ENCODE measurements around the gene PRR30.
A peak's percentile ranks its signal among the peaks of the same experiment; 100 is the strongest.
"Not testable (repeated sequence)": the region's sequence is repeated elsewhere in the genome, so short reads cannot be mapped to it uniquely, and the experiment has no call there.

The PRR30 gene

DNA sequence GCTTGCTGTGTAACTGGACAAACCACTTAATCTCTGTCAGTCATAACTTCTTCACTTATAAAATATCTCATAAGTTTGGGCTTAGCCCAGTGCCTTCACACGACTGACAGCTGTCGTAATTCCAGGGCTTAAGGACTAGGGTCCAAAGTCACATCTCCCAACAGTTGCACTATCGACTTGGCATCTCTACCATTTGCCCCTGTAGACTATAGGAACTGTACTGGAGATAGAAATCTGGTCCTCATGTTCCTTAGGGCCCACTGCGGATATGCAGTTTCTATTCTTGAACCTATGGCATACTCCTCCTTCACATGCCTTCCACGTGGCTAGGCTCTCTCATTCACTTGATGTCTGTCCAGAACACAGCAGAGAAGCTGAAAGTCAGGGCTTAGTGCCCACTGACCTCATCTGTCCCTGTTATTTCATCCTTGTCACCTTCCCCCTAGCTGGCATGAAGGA lies 12.9 kb downstream of the PRR30 start:
- Histone ChIP-seq H3K4me3 (no peak overlapping the region), H3K9me3 (ENCODE audit: low read depth, low read length) (no peaks in the 10 kb centered on the region), H3K27ac (peak overlapping the region; percentile 88; the same call in 1 of the 2 replicates), H3K9ac (ENCODE audit: insufficient read length) (no peak overlapping the region), H3K36me3 (ENCODE audit: insufficient read depth, low read length) (peaks cover 15% of the 10 kb centered on the region; the same call in 1 of the 2 replicates)
- no peak for DNase-seq (ENCODE audit: low read depth, low spot score)
- TF ChIP-seq EZH2 (IDR thresholded peaks at IDR 0.05), result no peak
- no peak for TF ChIP-seq FOXP2 (optimal IDR thresholded peaks at IDR 0.05; ENCODE audit: control extremely low read depth, extremely low read length, insufficient read depth)
- TF ChIP-seq POLR2AphosphoS5 (IDR thresholded peaks at IDR 0.05; ENCODE audit: borderline replicate concordance, low read depth, low read length), result no peak

DNA sequence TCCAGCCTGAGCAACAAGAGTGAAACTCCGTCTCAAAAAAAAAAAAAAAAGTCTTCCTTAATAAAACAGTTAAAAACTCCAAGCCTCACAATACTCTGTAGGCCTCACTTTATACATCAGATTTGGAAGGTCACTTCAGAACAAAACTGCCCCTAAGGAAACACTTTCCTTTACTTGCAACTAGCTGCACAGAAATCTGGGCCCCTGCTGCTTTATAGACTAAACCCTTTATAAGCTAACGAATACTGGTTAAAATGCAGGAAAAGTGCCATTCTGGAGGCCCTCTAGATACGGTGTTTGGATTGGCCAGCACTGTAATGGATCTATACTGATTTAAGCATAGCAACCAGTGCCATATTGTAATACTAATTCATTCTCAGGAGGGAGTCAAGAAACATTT lies 14.1 kb downstream of the PRR30 start:
- peaks cover 4% of the 10 kb centered on the region; the same call in 1 of the 2 replicates for H3K36me3 ChIP-seq (ENCODE audit: insufficient read depth, low read length)
- no peak for TF ChIP-seq POLR2AphosphoS5 (IDR thresholded peaks at IDR 0.05; ENCODE audit: borderline replicate concordance, low read depth, low read length)
- TF ChIP-seq FOXP2 (optimal IDR thresholded peaks at IDR 0.05; ENCODE audit: control extremely low read depth, extremely low read length, insufficient read depth), result no peak
- TF ChIP-seq EZH2 (IDR thresholded peaks at IDR 0.05), result no peak

DNA sequence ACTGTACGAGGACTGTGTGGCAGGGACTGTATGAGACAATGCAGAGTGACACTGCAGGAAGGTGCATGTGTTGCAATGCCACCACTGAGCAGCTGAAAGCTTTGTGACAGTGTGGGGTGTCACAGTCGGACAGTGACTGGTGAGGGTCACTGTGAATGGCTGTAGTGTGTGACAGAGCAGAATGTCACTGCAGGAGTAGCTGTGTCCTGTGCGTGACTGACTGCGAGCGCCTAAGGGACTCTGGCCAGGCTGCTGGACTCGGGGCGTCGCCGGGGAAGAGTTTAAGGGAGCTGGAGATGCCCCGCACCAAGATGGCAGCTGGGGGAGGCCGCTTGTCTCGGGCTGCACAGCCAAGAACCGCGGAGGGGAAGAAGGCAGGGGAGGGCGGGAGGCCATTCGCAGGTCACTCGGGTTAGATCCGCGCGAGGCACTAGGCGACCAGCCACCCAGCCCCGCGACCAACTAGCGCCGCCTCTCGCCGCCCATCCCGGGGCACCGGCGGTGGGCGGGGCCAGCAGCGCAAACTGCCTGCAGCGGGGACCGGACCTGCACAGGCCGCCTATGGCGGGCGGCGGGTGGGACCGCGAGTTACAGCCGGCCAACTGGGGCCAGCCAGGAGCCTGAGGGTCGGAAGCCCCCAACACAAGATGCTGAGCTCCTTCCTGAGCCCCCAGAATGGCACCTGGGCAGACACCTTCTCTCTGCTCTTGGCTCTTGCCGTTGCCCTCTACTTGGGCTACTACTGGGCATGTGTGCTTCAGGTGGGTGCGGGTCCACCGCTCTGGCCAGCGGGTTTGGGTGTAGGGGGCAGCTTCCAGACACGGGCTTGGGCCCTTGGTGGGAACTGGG lies 15.7 kb downstream of the PRR30 start, which contains the start of gene ABHD1:
Gene ABHD1 (plus strand): TSS at position 514 of the 849 bp plus-strand sequence. CDS start 134 bp downstream, at position 648.
- no peak within 1 kb of the TSS for H3K4me3 ChIP-seq
- DNase-seq (ENCODE audit: low read depth, low spot score), result no peak
- no peaks in the 10 kb centered on the region for H3K36me3 ChIP-seq (ENCODE audit: insufficient read depth, low read length)
- no peak within 1 kb of the TSS for H3K9ac ChIP-seq (ENCODE audit: insufficient read length)
- H3K27ac ChIP-seq, result peak within 1 kb of the TSS; percentile 88; the same call in 1 of the 2 replicates
- no peaks in the 10 kb centered on the region for H3K9me3 ChIP-seq (ENCODE audit: low read depth, low read length)
- TF ChIP-seq POLR2AphosphoS5 (IDR thresholded peaks at IDR 0.05; ENCODE audit: borderline replicate concordance, low read depth, low read length) (no peak), EZH2 (IDR thresholded peaks at IDR 0.05) (no peak), FOXP2 (optimal IDR thresholded peaks at IDR 0.05; ENCODE audit: control extremely low read depth, extremely low read length, insufficient read depth) (no peak)

More for the DNA sequence above, 14.1 kb downstream of the PRR30 start:
- peak overlapping the region; percentile 88 for H3K27ac ChIP-seq
- H3K9me3 ChIP-seq (ENCODE audit: low read depth, low read length), result no peaks in the 10 kb centered on the region
- no peak overlapping the region for H3K9ac ChIP-seq (ENCODE audit: insufficient read length)
- 0 out of 2 replicates have a peak overlapping the region, but pooled peaks have one; percentile 21 for H3K4me3 ChIP-seq
- DNase-seq (ENCODE audit: low read depth, low spot score), result peak; percentile 10

DNA sequence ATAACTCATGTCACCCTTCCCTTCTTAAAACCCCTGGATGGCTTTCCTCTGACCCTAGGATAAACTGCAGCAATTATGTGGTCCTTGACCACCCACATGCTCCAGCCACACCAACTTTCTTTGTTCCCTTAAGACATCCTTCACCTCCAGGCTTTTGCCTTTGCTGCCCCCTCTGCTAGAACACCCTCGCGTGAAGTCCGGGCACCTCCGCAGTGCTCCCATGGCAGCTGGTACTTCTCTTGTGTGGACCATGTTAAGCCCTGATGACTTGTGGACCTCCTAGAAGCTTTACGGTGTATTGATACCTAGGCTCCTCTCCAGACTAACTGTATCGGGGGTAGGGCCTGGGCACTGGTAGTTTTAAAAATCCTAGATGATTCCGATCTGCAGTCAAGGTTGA lies 16.4 kb downstream of the PRR30 start:
- Histone ChIP-seq H3K36me3 (ENCODE audit: insufficient read depth, low read length) (no peaks in the 10 kb centered on the region), H3K27ac (no peak overlapping the region), H3K4me3 (no peak overlapping the region), H3K9me3 (ENCODE audit: low read depth, low read length) (no peaks in the 10 kb centered on the region), H3K9ac (ENCODE audit: insufficient read length) (no peak overlapping the region)
- no peak for DNase-seq (ENCODE audit: low read depth, low spot score)
- TF ChIP-seq POLR2AphosphoS5 (IDR thresholded peaks at IDR 0.05; ENCODE audit: borderline replicate concordance, low read depth, low read length), result no peak
- no peak for TF ChIP-seq EZH2 (IDR thresholded peaks at IDR 0.05)
- no peak for TF ChIP-seq FOXP2 (optimal IDR thresholded peaks at IDR 0.05; ENCODE audit: control extremely low read depth, extremely low read length, insufficient read depth)

DNA sequence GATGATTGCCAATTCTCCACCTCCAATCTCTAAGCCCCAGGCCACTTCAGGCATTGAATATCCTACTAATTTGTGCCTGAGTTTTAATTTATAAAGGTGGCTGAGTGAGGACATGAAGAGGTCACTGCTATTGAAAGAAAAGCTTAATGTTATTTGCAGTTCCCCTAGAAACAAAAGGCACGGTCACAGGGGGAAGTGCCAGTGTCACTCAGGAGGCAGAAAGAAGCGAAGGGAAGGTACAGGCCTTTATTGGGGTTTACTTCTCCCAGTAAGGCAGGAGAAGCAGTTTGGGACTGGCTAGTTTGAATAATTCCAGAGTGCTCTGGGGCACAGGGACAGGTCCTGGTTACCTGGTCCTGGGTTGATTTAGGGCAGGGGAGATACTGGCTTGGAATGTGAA lies 17.3 kb downstream of the PRR30 start:
- DNase-seq (ENCODE audit: low read depth, low spot score), result no peak
- no peaks in the 10 kb centered on the region for H3K36me3 ChIP-seq (ENCODE audit: insufficient read depth, low read length)
- no peak overlapping the region for H3K27ac ChIP-seq
- TF ChIP-seq FOXP2 (optimal IDR thresholded peaks at IDR 0.05; ENCODE audit: control extremely low read depth, extremely low read length, insufficient read depth) (no peak), POLR2AphosphoS5 (IDR thresholded peaks at IDR 0.05; ENCODE audit: borderline replicate concordance, low read depth, low read length) (no peak), EZH2 (IDR thresholded peaks at IDR 0.05) (no peak)
- H3K9me3 ChIP-seq (ENCODE audit: low read depth, low read length), result no peaks in the 10 kb centered on the region
- H3K4me3 ChIP-seq, result no peak overlapping the region
- H3K9ac ChIP-seq (ENCODE audit: insufficient read length), result no peak overlapping the region

DNA sequence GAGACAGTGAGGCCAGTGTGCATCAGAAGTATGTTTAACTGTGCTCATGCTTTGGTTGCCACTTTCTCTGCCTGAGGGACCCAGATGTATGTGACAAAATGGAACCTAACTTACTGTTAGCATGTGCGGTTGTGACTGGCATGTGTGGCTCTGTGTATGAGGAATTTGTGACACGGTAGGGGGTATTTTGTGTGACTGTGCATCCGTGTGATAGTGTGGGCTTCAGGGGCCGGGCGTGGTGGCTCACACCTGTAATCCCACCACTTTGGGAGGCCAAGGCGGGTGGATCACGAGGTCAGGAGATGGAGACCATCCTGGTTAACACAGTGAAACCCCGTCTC lies 19.9 kb downstream of the PRR30 start:
- peak overlapping the region; percentile 91 for H3K4me3 ChIP-seq
- not testable (repeated sequence) for DNase-seq (ENCODE audit: low read depth, low spot score); H3K9me3 ChIP-seq (ENCODE audit: low read depth, low read length); H3K36me3 ChIP-seq (ENCODE audit: insufficient read depth, low read length); H3K9ac ChIP-seq (ENCODE audit: insufficient read length); H3K27ac ChIP-seq

DNA sequence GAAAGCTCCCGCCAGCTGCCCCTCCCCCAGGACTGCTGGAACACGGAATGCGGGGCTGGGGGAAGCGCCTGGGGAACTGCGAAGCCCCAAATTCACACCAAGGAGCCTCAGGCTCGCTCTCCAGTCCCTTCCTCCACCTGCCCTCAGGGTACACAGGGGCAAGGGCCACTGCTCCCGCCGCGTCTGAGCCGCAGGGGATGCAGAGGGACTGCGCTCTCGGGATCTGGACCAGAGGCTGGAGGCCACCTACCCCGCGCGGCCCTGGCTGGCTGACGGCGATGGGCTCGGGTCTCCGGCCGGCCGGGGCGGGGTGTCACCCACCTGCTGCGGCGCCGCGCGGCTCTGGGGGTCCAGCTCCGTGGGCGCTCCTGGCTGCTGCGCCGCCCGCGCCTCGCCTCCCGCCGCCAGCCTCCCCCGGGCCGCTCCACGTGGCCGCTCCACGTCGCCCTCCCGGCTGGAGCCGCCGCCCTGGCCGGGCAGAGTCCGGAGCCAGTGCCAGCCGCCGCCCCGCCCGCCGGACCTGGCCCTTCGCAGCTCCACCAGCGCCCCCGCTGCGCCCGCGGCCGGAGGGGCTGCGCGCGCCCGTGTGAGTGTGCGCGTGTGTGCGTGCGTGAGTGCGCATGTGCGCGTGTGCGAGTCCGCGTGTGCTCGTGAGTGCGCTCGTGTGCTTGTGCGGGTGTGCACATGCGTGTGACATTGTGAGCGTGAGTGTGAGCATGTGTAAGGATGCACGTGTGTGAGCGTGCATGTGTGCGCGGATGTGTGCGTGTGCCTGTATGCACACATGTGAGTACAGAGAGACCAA lies 20.5 kb downstream of the PRR30 start, which contains the start of gene CGREF1:
Gene CGREF1 (minus strand): TSS at position 604 of the 805 bp plus-strand sequence. CDS start 14,762 bp downstream, outside the sequence.
- Histone ChIP-seq H3K4me3 (peak within 1 kb of the TSS; percentile 91), H3K9me3 (ENCODE audit: low read depth, low read length) (no peaks in the 10 kb centered on the region), H3K36me3 (ENCODE audit: insufficient read depth, low read length) (no peaks in the 10 kb centered on the region), H3K9ac (ENCODE audit: insufficient read length) (peak within 1 kb of the TSS; percentile 82), H3K27ac (no peak within 1 kb of the TSS)
- TF ChIP-seq FOXP2 (optimal IDR thresholded peaks at IDR 0.05; ENCODE audit: control extremely low read depth, extremely low read length, insufficient read depth), result no peak
- peak; percentile 24; the same call in 1 of the 2 replicates for TF ChIP-seq POLR2AphosphoS5 (IDR thresholded peaks at IDR 0.05; ENCODE audit: borderline replicate concordance, low read depth, low read length)
- no peak for TF ChIP-seq EZH2 (IDR thresholded peaks at IDR 0.05)
- DNase-seq (ENCODE audit: low read depth, low spot score), result no peak

DNA sequence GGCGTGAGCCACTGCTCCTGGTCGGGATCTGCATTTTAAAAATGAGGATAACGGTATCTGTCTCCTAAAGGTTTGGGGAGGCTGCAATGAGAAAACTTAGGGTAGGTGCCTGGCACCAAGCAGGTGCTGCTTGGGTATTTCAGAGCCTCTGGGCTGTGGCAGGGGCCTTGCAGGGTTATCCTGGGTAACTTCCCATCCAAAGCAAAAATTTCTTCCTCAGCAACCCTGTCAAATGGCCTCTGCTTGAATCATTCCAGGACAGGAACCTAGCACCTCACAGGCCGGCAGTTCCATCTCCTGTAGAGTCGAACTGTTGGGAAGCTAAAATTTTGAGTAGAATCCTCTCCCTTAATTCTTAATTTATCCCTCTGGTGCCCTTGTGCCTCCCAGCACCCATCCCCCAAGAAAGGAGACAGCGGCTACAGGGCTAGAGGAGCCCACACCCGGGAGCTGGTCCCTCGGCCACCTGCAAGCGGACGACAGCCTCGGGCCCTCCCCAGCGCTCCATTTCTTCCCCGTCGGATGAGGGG lies 21.1 kb downstream of the PRR30 start:
- no peak for DNase-seq (ENCODE audit: low read depth, low spot score)
- no peaks in the 10 kb centered on the region for H3K9me3 ChIP-seq (ENCODE audit: low read depth, low read length)
- H3K27ac ChIP-seq, result no peak overlapping the region
- TF ChIP-seq FOXP2 (optimal IDR thresholded peaks at IDR 0.05; ENCODE audit: control extremely low read depth, extremely low read length, insufficient read depth) (no peak), EZH2 (IDR thresholded peaks at IDR 0.05) (no peak), POLR2AphosphoS5 (IDR thresholded peaks at IDR 0.05; ENCODE audit: borderline replicate concordance, low read depth, low read length) (no peak)
- H3K4me3 ChIP-seq, result peak overlapping the region; percentile 91
- no peaks in the 10 kb centered on the region for H3K36me3 ChIP-seq (ENCODE audit: insufficient read depth, low read length)
- peak overlapping the region; percentile 82 for H3K9ac ChIP-seq (ENCODE audit: insufficient read length)

Measured in SK-N-MC (cell line).